Chondrocyte (in vitro differentiated cells): Measurements from ENCODE around the gene PDZRN4. TPM values are rescaled to one million over a fixed set of nuclear protein-coding genes. Genes with fewer than 3 reads are reported as not detected.

Experiments
- DNase-seq: peaks from one replicate; pipeline ENCODE4 v3.0.0; 2021; ENCODE audit warnings: mixed read lengths, low spot score
- H3K27ac Mint-ChIP-seq: one replicate; pipeline ENCODE4 v1.8.0; 2021; ENCODE audit warnings: mild to moderate bottlenecking, moderate library complexity, mixed read lengths; ENCODE audit not compliant: unreplicated experiment
- H3K27me3 Mint-ChIP-seq: 2 replicates; pipeline ENCODE4 v1.8.0; 2021; ENCODE audit warnings: low read depth, mixed read lengths
- H3K36me3 Mint-ChIP-seq: 2 replicates; pipeline ENCODE4 v1.8.0; 2021; ENCODE audit warnings: low read depth, mixed read lengths
- H3K4me1 Mint-ChIP-seq: 2 replicates; pipeline ENCODE4 v1.8.0; 2021; ENCODE audit warnings: low read depth, mild to moderate bottlenecking, mixed read lengths
- H3K4me3 Mint-ChIP-seq: one replicate; pipeline ENCODE4 v1.8.0; 2021; ENCODE audit warnings: mild to moderate bottlenecking, moderate library complexity, mixed read lengths; ENCODE audit not compliant: unreplicated experiment
- H3K9me3 Mint-ChIP-seq: 2 replicates; pipeline ENCODE4 v1.8.0; 2021; ENCODE audit warnings: low read depth, mixed read lengths
- CTCF ChIP-seq: fragments of 200-600 bp; sonication (generic); IDR thresholded peaks from 2 replicates; pipeline ENCODE4 v1.5.0; 2021; ENCODE audit warnings: antibody characterized with exemption, mild to moderate bottlenecking, moderate library complexity
- total RNA-seq: library from RNA; stranded (reverse); gene quantifications from 3 replicates; pipeline ENCODE4 v1.2.1, GENCODE V29; 2021

PDZRN4 gene
- total RNA-seq, 1 donor from 2014 or later: 0.25 TPM

- Mint-ChIP-seq H3K4me3 (no peak overlapping the region), H3K27ac (no peak overlapping the region), H3K36me3 (no peaks in the 10 kb centered on the region), H3K4me1 (no peaks in the 10 kb centered on the region), H3K9me3 (peaks cover 3% of the 10 kb centered on the region), H3K27me3 (no peaks in the 10 kb centered on the region)
- DNase-seq: no peak
- no peak for TF ChIP-seq CTCF
These were observed 397.7 kb downstream of the PDZRN4 start for GRCh38 chr12:41585784-41586183.

GRCh38 chr12:41587574-41587973 lies 399.5 kb downstream of the PDZRN4 start:
- Mint-ChIP-seq H3K27ac (no peak overlapping the region), H3K4me3 (no peak overlapping the region), H3K4me1 (no peaks in the 10 kb centered on the region), H3K27me3 (no peaks in the 10 kb centered on the region), H3K36me3 (no peaks in the 10 kb centered on the region), H3K9me3 (no peaks in the 10 kb centered on the region)
- no peak for TF ChIP-seq CTCF
- DNase-seq: no peak

- no peak for TF ChIP-seq CTCF
- no peaks in the 10 kb centered on the region for H3K4me1 Mint-ChIP-seq
- no peaks in the 10 kb centered on the region for H3K9me3 Mint-ChIP-seq
- DNase-seq: no peak
- H3K36me3 Mint-ChIP-seq: no peaks in the 10 kb centered on the region
- no peak overlapping the region for H3K27ac Mint-ChIP-seq
- H3K4me3 Mint-ChIP-seq: no peak overlapping the region
- H3K27me3 Mint-ChIP-seq: no peaks in the 10 kb centered on the region
These were observed 401.8 kb downstream of the PDZRN4 start for GRCh38 chr12:41589878-41590277.

GRCh38 chr12:41596190-41596589 lies 408.1 kb downstream of the PDZRN4 start:
- no peak for TF ChIP-seq CTCF
- H3K27ac Mint-ChIP-seq: no peak overlapping the region
- H3K4me3 Mint-ChIP-seq: no peak overlapping the region
- H3K27me3 Mint-ChIP-seq: no peaks in the 10 kb centered on the region
- no peaks in the 10 kb centered on the region for H3K4me1 Mint-ChIP-seq
- no peaks in the 10 kb centered on the region for H3K9me3 Mint-ChIP-seq
- H3K36me3 Mint-ChIP-seq: no peaks in the 10 kb centered on the region
- no peak for DNase-seq

- Mint-ChIP-seq H3K9me3 (no peaks in the 10 kb centered on the region), H3K4me1 (no peaks in the 10 kb centered on the region), H3K27ac (no peak overlapping the region), H3K4me3 (no peak overlapping the region), H3K27me3 (no peaks in the 10 kb centered on the region), H3K36me3 (peaks cover 3% of the 10 kb centered on the region)
- TF ChIP-seq CTCF: no peak
- no peak for DNase-seq
These were observed 416.7 kb downstream of the PDZRN4 start for GRCh38 chr12:41604830-41605229.
